ENCODE data around the gene RBM20. TPM values are rescaled to one million over a fixed set of nuclear protein-coding genes. Genes with fewer than 3 reads are reported as not detected.

Gene RBM20
- total and polyA plus RNA-seq, 10 of the 15 experiments (the other 5 are each of a cell fraction or from before 2014, with no cell fraction given) = 0.04 to 0.26 (median 0.15) TPM

DNA sequence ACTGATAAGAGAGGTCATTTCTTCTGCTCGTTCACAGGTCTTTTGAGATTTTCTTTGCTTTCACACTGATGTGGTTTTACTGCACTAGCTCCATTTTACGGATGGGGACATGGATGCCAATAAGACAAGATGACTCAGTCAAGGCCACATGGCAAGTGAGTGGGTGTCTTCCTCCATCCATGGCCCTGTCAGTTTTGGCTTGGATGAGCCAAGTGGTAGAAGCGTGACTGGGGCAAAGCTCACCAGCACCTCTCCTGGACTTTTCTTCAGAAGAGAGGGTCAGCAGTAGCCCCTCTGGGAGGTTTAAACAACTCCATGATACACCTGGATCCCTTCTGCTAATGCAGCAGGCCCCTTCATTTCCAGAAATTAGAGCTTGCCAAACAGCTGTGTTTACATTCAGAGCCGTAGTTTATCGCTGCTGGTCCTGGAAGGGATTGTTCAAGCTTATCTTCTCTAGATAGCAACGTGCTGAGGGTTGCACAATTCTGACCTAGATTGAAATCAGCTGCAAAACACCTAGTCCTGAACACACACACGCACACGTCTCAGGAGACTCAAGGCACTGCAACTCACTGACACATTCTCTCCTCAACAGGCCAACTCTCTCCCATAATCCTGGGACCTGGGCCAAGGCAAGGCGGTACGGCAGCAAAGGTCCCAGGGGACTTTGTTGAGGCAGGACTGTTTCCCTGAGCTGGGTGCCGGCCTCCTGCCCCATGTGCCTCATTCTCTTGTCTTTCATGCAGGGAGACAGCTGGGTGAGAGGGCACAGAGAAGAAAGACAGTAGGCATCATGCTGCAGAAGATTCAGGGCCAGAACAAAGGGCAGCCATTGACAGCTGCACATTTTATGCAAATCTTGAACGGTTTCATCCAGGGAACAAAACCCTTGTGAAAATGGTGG is 213.4 kb downstream of the RBM20 start (continued):
- TF ChIP-seq KAT2A (conservative IDR thresholded peaks at IDR 0.05; ENCODE audit: control insufficient read depth, low read depth, low read length) (no peak), HDGF (IDR thresholded peaks at IDR 0.05) (peak; percentile 48; the same call in 1 of the 2 replicates), ZNF274 (IDR thresholded peaks at IDR 0.05; ENCODE audit: insufficient read depth, insufficient read length) (no peak), POLR2AphosphoS2 (IDR thresholded peaks at IDR 0.05; ENCODE audit: low read depth, low read length) (no peak), NBN (IDR thresholded peaks at IDR 0.05) (0 out of 2 replicates have a peak, but pooled peaks have one; percentile 55), CBX5 (IDR thresholded peaks at IDR 0.05; ENCODE audit: low read depth) (peak; percentile 34; the same call in 1 of the 2 replicates), YY1 (IDR thresholded peaks at IDR 0.05; ENCODE audit: low read depth, low read length) (peak; percentile 73), GATAD2B (conservative IDR thresholded peaks at IDR 0.05; ENCODE audit: low read depth) (peak; percentile 56; the same call in 1 of the 2 replicates), SMAD1 (IDR thresholded peaks at IDR 0.05; ENCODE audit: low read depth, partially characterized antibody) (no peak), EED (IDR thresholded peaks at IDR 0.05; ENCODE audit: low read depth) (peak; percentile 33; the same call in 1 of the 2 replicates), SIX5 (IDR thresholded peaks at IDR 0.05; ENCODE audit: low read depth, low read length, severe bottlenecking) (no peak), RUNX3 (IDR thresholded peaks at IDR 0.05; ENCODE audit: low read length) (peak; percentile 15; the same call in 1 of the 2 replicates), ATF3 (IDR thresholded peaks at IDR 0.05; ENCODE audit: borderline replicate concordance, extremely low read depth, low read depth, low read length) (no peak), SMC3 (IDR thresholded peaks at IDR 0.05; ENCODE audit: borderline replicate concordance, low read length) (no peak), TCF3 (IDR thresholded peaks at IDR 0.05; ENCODE audit: borderline replicate concordance, insufficient read depth, low read depth, low read length) (0 out of 2 replicates have a peak, but pooled peaks have one; percentile 33), ATF7 (IDR thresholded peaks at IDR 0.05; ENCODE audit: low read depth) (no peak), CBX3 (IDR thresholded peaks at IDR 0.05; ENCODE audit: borderline replicate concordance, low read depth) (no peak), TCF12 (IDR thresholded peaks at IDR 0.05; ENCODE audit: low read depth, low read length) (peak; percentile 21; the same call in 1 of the 2 replicates), CHD4 (IDR thresholded peaks at IDR 0.05) (no peak), SPI1 (IDR thresholded peaks at IDR 0.05; ENCODE audit: borderline replicate concordance, insufficient read depth, low read depth, low read length) (no peak)
- TF ChIP-seq, protein P1, sequence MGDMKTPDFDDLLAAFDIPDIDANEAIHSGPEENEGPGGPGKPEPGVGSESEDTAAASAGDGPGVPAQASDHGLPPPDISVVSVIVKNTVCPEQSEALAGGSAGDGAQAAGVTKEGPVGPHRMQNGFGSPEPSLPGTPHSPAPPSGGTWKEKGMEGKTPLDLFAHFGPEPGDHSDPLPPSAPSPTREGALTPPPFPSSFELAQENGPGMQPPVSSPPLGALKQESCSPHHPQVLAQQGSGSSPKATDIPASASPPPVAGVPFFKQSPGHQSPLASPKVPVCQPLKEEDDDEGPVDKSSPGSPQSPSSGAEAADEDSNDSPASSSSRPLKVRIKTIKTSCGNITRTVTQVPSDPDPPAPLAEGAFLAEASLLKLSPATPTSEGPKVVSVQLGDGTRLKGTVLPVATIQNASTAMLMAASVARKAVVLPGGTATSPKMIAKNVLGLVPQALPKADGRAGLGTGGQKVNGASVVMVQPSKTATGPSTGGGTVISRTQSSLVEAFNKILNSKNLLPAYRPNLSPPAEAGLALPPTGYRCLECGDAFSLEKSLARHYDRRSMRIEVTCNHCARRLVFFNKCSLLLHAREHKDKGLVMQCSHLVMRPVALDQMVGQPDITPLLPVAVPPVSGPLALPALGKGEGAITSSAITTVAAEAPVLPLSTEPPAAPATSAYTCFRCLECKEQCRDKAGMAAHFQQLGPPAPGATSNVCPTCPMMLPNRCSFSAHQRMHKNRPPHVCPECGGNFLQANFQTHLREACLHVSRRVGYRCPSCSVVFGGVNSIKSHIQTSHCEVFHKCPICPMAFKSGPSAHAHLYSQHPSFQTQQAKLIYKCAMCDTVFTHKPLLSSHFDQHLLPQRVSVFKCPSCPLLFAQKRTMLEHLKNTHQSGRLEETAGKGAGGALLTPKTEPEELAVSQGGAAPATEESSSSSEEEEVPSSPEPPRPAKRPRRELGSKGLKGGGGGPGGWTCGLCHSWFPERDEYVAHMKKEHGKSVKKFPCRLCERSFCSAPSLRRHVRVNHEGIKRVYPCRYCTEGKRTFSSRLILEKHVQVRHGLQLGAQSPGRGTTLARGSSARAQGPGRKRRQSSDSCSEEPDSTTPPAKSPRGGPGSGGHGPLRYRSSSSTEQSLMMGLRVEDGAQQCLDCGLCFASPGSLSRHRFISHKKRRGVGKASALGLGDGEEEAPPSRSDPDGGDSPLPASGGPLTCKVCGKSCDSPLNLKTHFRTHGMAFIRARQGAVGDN (IDR thresholded peaks at IDR 0.05) = 0 out of 2 replicates have a peak, but pooled peaks have one; percentile 40

All from GM12878 (cell line).